Measurements from ENCODE around the gene ATP8A2. TPM values are rescaled to one million over a fixed set of nuclear protein-coding genes. Genes with fewer than 3 reads are reported as not detected.

ATP8A2 gene
- total RNA-seq, 1 experiment from 2014 or later, result 5.2 TPM

GRCh38 chr13:25816239-25816638 lies 444.5 kb downstream of the ATP8A2 start (continued):
- TF ChIP-seq ZSCAN18 (CRISPR knock-in tag; IDR thresholded peaks at IDR 0.05) (no peak), ZNF263 (CRISPR knock-in tag; IDR thresholded peaks at IDR 0.05; ENCODE audit: low read depth) (no peak), SP1 (CRISPR knock-in tag; conservative IDR thresholded peaks at IDR 0.05) (no peak), ATF3 (CRISPR knock-in tag; conservative IDR thresholded peaks at IDR 0.05) (no peak), ATF1 (CRISPR knock-in tag; IDR thresholded peaks at IDR 0.05) (no peak), IRF1 (CRISPR knock-in tag; IDR thresholded peaks at IDR 0.05) (no peak), PRDM15 (CRISPR knock-in tag; IDR thresholded peaks at IDR 0.05) (no peak), HMGXB4 (CRISPR knock-in tag; IDR thresholded peaks at IDR 0.05) (no peak), RELA (CRISPR knock-in tag; IDR thresholded peaks at IDR 0.05; ENCODE audit: borderline replicate concordance) (no peak), ZNF512 (CRISPR knock-in tag; IDR thresholded peaks at IDR 0.05; ENCODE audit: borderline replicate concordance) (no peak)

- H3K36me3 Mint-ChIP-seq, result peaks cover 8% of the 10 kb centered on the region; the same call in 1 of the 2 replicates
Observed at GRCh38 chr13:25819856-25820530, 448.2 kb downstream of the ATP8A2 start.

GRCh38 chr13:25821776-25822175 lies 450.0 kb downstream of the ATP8A2 start:
- Mint-ChIP-seq H3K27ac (no peak overlapping the region), H3K4me1 (peaks cover 6% of the 10 kb centered on the region), H3K9me3 (peaks cover 13% of the 10 kb centered on the region), H3K27me3 (ENCODE audit: low read depth) (no peaks in the 10 kb centered on the region), H3K4me3 (no peak overlapping the region), H3K36me3 (peaks cover 8% of the 10 kb centered on the region; the same call in 1 of the 2 replicates)
- ChIA-PET POLR2A (no interaction called here), CTCF (interaction anchor here (1.3 to 1.5 kb wide), 2 partner anchors 8 to 247 kb away, joined by 3 to 5 read pairs; no protein-coding TSS in a partner anchor)
- ATAC-seq, result no peak
- DNase-seq (ENCODE audit: low spot score), result no peak
- TF ChIP-seq ETV6 (CRISPR knock-in tag; IDR thresholded peaks at IDR 0.05), result no peak
- no peak for TF ChIP-seq CTCF (IDR thresholded peaks at IDR 0.05)
- TF ChIP-seq ARID4B (CRISPR knock-in tag; IDR thresholded peaks at IDR 0.05; ENCODE audit: borderline replicate concordance), result no peak
- TF ChIP-seq GRHL2 (CRISPR knock-in tag; IDR thresholded peaks at IDR 0.05; ENCODE audit: insufficient replicate concordance, severe bottlenecking), result no peak

More at GRCh38 chr13:25819856-25820530, 448.2 kb downstream of the ATP8A2 start:
- H3K4me3 Mint-ChIP-seq, result no peak overlapping the region
- no peak for DNase-seq (ENCODE audit: low spot score)
- TF ChIP-seq RELA (CRISPR knock-in tag; IDR thresholded peaks at IDR 0.05; ENCODE audit: borderline replicate concordance), result no peak
- TF ChIP-seq ZNF317 (CRISPR knock-in tag; IDR thresholded peaks at IDR 0.05; ENCODE audit: borderline replicate concordance, low read depth), result peak; percentile 64; the same call in 1 of the 2 replicates
- no peaks in the 10 kb centered on the region for H3K27me3 Mint-ChIP-seq (ENCODE audit: low read depth)
- peaks cover 6% of the 10 kb centered on the region for H3K4me1 Mint-ChIP-seq
- H3K27ac Mint-ChIP-seq, result no peak overlapping the region
- H3K9me3 Mint-ChIP-seq, result peaks cover 13% of the 10 kb centered on the region
- CTCF ChIA-PET, result interaction anchor here (0.6 kb wide), 1 partner anchor 245 kb away, joined by 3 read pairs; no protein-coding TSS in a partner anchor
- POLR2A ChIA-PET, result no interaction called here
- no peak for ATAC-seq

Measured in WTC11 (cell line).